Tibial nerve (tissue), 4 donors: ENCODE results near the gene MPL. TPM values are rescaled to one million over a fixed set of nuclear protein-coding genes. Genes with fewer than 3 reads are reported as not detected.

Source experiments
- DNase-seq, 2 donors: peaks; one replicate each; pipeline ENCODE4 v3.0.0-alpha.2; 2019; ENCODE audit warnings: low spot score in 2 of 2
- H3K27ac ChIP-seq, 4 donors: fragments of 200-600 bp; sonication (generic) in 3 of 4; one replicate each; pipeline ENCODE4 v1.5.1; 2017 to 2019; ENCODE audit warnings: mild to moderate bottlenecking in 1 of 4
- H3K27me3 ChIP-seq, 2 donors: fragments of 200-600 bp; sonication (generic) in 1 of 2; one replicate each; pipeline versions ENCODE4 v1.5.1 to v1.6.0; 2017 to 2019
- H3K36me3 ChIP-seq, 3 donors: fragments of 200-600 bp; sonication (generic); one replicate each; pipeline ENCODE4 v1.5.1; 2018 to 2019
- H3K4me1 ChIP-seq, 4 donors: fragments of 200-600 bp; sonication (generic) in 3 of 4; one replicate each; pipeline ENCODE4 v1.5.1; 2017 to 2019
- H3K4me3 ChIP-seq, 4 donors: fragments of 200-600 bp; sonication (generic) in 3 of 4; one replicate each; pipeline ENCODE4 v1.5.1; 2017 to 2019; ENCODE audit warnings: mild to moderate bottlenecking in 1 of 4, moderate library complexity in 1 of 4
- H3K9me3 ChIP-seq, 4 donors: fragments of 200-600 bp; sonication (generic) in 3 of 4; one replicate each; pipeline ENCODE4 v1.5.1; 2017 to 2019
- CTCF ChIP-seq, 5 experiments: fragments of 200-600 bp in 3 of 5; fragments of 450-650 bp in 2 of 5; sonication (generic) in 3 of 5; IDR thresholded peaks; one replicate each; pipeline ENCODE4 v1.5.1; 2016 to 2019; ENCODE audit warnings: antibody characterized with exemption in 5 of 5, mild to moderate bottlenecking in 3 of 5, moderate library complexity in 2 of 5
- EP300 ChIP-seq, 2 donors: sonication (generic); formaldehyde crosslinking; IDR thresholded peaks; one replicate each; pipeline ENCODE4 v1.6.1; 2017; ENCODE audit warnings: antibody characterized with exemption in 2 of 2, mild to moderate bottlenecking in 1 of 2
- POLR2A ChIP-seq, 2 donors: fragments of 450-650 bp; IDR thresholded peaks; one replicate each; pipeline ENCODE4 v1.6.1; 2017; ENCODE audit warnings: antibody characterized with exemption in 2 of 2, mild to moderate bottlenecking in 2 of 2, moderate library complexity in 2 of 2
- WGBS, 2 donors: methylation state at CpG; one replicate each; pipeline ENCODE4 v1.1.5; 2018; 5-methylcytosine and 5-hydroxymethylcytosine counted together
- total RNA-seq, 4 donors: library from RNA; depleted of rRNA; stranded (reverse); fragments of >200 nt; gene quantifications; one replicate each; pipeline ENCODE4 v1.1.0, GENCODE V29; 2016

The MPL gene
- total RNA-seq, 4 donors from 2014 or later, result 0.66 to 1.7 TPM; not detected in 2

- Histone ChIP-seq H3K36me3 (peaks cover 0 to 42% (median 30%) of the 10 kb centered on the region in 3 donors), H3K4me1 (peaks cover 0 to 24% (median 6%) of the 10 kb centered on the region in 4 donors), H3K27me3 (no peaks in the 10 kb centered on the region), H3K9me3 (no peaks in the 10 kb centered on the region), H3K4me3 (no peak overlapping the region), H3K27ac (peak overlapping the region in 3 of 4 donors; percentile 2 to 85 (median 82))
- WGBS, 2 donors, result 22 to 38% methylated on average over 3 of the region's 3 CpGs
- DNase-seq, result peak in 1 of 2 donors; percentile 24
- TF ChIP-seq CTCF (IDR thresholded peaks at IDR 0.05) (no peak), EP300 (IDR thresholded peaks at IDR 0.05) (peak in 1 of 2 donors; percentile 20)
Measured at GRCh38 chr1:43381612-43382011, 44.0 kb downstream of the MPL start.

- no peak overlapping the region for H3K4me3 ChIP-seq
- peaks cover 0 to 24% (median 6%) of the 10 kb centered on the region in 4 donors for H3K4me1 ChIP-seq
- H3K27me3 ChIP-seq, result no peaks in the 10 kb centered on the region
- WGBS, 2 donors, result 33 to 36% methylated on average over 6 of the region's 6 CpGs
- H3K9me3 ChIP-seq, result no peaks in the 10 kb centered on the region
- H3K36me3 ChIP-seq, result peaks cover 0 to 48% (median 34%) of the 10 kb centered on the region in 3 donors
- TF ChIP-seq POLR2A (IDR thresholded peaks at IDR 0.05), result no peak
- peak in 1 of 2 donors; percentile 50 for TF ChIP-seq EP300 (IDR thresholded peaks at IDR 0.05)
- peak overlapping the region; percentile 8 to 85 (median 56) for H3K27ac ChIP-seq
- DNase-seq, result no peak
Measured at GRCh38 chr1:43382027-43382779, 44.6 kb downstream of the MPL start.

GRCh38 chr1:43383449-43383848 is 45.8 kb downstream of the MPL start:
- TF ChIP-seq EP300 (IDR thresholded peaks at IDR 0.05) (no peak), CTCF (IDR thresholded peaks at IDR 0.05) (peak in 2 of 5 experiments; percentile 4 to 32)
- WGBS, 2 donors, result 82 to 83% methylated on average over 2 of the region's 2 CpGs
- peaks cover 0 to 52% (median 34%) of the 10 kb centered on the region in 3 donors for H3K36me3 ChIP-seq

GRCh38 chr1:43386676-43387075 is 49.1 kb downstream of the MPL start:
- Histone ChIP-seq H3K4me3 (no peak overlapping the region), H3K4me1 (peaks cover 0 to 49% (median 31%) of the 10 kb centered on the region in 4 donors), H3K27ac (no peak overlapping the region), H3K9me3 (no peaks in the 10 kb centered on the region), H3K27me3 (no peaks in the 10 kb centered on the region), H3K36me3 (peaks cover 0 to 52% (median 34%) of the 10 kb centered on the region in 3 donors)
- DNase-seq, result no peak
- no peak for TF ChIP-seq CTCF (IDR thresholded peaks at IDR 0.05)
- TF ChIP-seq EP300 (IDR thresholded peaks at IDR 0.05), result no peak
- TF ChIP-seq POLR2A (IDR thresholded peaks at IDR 0.05), result no peak
- 90 to 92% methylated on average over 6 of the region's 6 CpGs for WGBS, 2 donors

More at GRCh38 chr1:43383449-43383848, 45.8 kb downstream of the MPL start:
- Histone ChIP-seq H3K4me1 (peaks cover 0 to 36% (median 17%) of the 10 kb centered on the region in 4 donors), H3K9me3 (no peaks in the 10 kb centered on the region), H3K27ac (peak overlapping the region in 3 of 4 donors; percentile 49 to 85 (median 82)), H3K27me3 (no peaks in the 10 kb centered on the region), H3K4me3 (no peak overlapping the region)
- no peak for DNase-seq

- TF ChIP-seq EP300 (IDR thresholded peaks at IDR 0.05) (no peak), CTCF (IDR thresholded peaks at IDR 0.05) (no peak), POLR2A (IDR thresholded peaks at IDR 0.05) (no peak)
- Histone ChIP-seq H3K4me1 (peaks cover 0 to 36% (median 26%) of the 10 kb centered on the region in 4 donors), H3K27ac (peak overlapping the region in 2 of 4 donors; percentile 23 to 90), H3K27me3 (no peaks in the 10 kb centered on the region), H3K9me3 (no peaks in the 10 kb centered on the region), H3K36me3 (peaks cover 0 to 45% (median 30%) of the 10 kb centered on the region in 3 donors), H3K4me3 (peak overlapping the region in 2 of 4 donors; percentile 68 to 75)
- 33 to 37% methylated on average over 4 of the region's 4 CpGs for WGBS, 2 donors
- DNase-seq, result no peak
Measured at GRCh38 chr1:43387976-43388599, 50.5 kb downstream of the MPL start.
